HCEC 1CT (cell line): ENCODE results near the gene MS4A4A.
"Not testable (repeated sequence)": the region's sequence is repeated elsewhere in the genome, so short reads cannot be mapped to it uniquely, and the experiment has no call there.

ENCODE experiments used
- DNase-seq: peaks from one replicate; pipeline ENCODE4 v3.0.0-alpha.2; 2017

The MS4A4A gene

GRCh38 chr11:60280412-60280811 lies at the start of gene MS4A4A:
Gene MS4A4A (plus strand): TSS chr11:60280666. CDS start chr11:60280676, 10 bp downstream.
- no peak for DNase-seq

GRCh38 chr11:60230681-60231080 lies 49.8 kb upstream of the MS4A4A start:
- no peak for DNase-seq

DNA sequence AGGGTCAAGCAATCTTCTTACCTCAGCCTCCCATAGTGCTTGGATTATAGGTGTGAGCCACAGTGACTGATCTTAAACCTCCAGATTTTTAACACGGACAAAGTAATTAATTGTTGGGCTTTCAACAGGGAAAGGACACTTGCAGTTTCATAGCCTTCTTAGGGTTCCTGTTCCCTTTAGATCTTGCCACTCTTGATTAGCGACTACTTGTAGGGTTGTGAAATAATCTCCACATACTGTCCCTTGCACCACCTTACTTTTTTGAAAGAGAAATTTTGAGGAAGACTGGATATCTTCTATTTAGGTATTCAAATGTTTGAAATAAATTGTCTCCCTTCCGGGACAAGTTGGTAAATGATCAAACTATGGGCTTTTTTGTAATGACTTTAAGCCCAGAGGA lies 45.1 kb upstream of the MS4A4A start:
- DNase-seq = no peak

GRCh38 chr11:60240662-60241061 lies 39.8 kb upstream of the MS4A4A start:
- no peak for DNase-seq

GRCh38 chr11:60241786-60242185 lies 38.7 kb upstream of the MS4A4A start:
- DNase-seq = no peak

DNA sequence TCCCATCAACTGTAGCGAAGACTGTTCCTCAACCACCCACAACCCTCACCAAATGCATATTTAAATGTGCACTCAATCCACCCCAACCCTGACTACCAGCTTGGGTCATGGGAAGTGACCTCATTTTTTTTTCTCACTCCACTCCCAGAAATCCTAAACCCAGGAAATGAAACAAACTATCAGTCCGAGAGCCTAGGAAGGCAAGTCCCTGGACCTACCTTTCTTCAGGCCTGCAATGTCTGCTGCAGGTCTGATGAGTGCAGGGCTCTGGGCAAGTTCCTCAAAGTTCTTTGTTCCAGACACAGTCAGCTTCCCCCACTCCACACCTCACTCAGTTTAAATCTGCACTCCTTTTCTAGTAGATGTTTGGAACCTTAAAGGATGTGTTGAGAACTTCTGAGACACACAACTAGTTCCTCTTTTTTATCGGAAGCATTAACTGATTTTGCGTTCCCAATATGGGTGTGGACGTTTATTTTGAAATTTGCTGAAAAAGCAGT lies 37.7 kb upstream of the MS4A4A start, which contains the start of gene MS4A4E:
Gene MS4A4E (minus strand): TSS at position 398 of the 500 bp plus-strand sequence. CDS start 13,082 bp downstream, outside the sequence.
- no peak for DNase-seq

- DNase-seq = no peak
Observed at GRCh38 chr11:60251485-60252212, 28.8 kb upstream of the MS4A4A start.

- DNase-seq = no peak
Observed at GRCh38 chr11:60252213-60253108, 28.0 kb upstream of the MS4A4A start.

DNA sequence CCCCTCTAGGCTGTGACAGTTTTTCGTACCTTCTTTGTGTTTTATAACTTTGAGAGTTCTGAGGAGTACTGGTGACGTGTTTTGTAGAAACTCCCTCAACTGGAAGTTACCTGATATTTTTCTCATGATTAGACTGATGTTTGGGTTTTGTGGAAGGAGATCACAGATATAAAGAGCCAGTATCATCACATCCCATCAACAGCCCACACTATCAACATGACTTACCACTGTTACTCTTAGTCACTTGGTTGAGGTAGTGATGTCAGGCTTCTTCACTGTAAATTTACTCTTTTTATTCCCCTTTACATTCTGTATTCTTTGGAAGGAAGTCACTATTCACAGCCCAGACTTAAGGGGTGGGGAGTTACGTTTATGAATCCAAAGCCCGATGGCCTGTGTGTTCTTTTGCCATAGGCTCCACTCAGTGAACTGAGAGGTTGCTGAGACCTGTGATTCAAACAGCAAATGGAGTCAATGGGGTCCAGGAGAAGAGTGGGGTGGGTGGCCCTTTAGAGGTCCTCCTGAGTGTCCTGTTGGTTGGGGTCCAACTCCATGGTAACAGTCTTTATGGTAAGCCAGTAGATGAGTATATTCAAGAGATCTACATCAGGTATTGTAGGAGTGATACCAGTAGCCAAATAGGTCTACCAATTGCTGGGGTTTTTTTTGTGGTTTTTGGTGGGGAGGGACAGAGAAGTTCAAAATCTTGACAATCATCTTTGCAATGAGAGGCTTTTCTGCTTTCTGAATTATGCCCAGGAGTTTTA lies 22.3 kb upstream of the MS4A4A start:
- DNase-seq = no peak

GRCh38 chr11:60261014-60261413 lies 19.5 kb upstream of the MS4A4A start:
- no peak for DNase-seq

- no peak for DNase-seq
Observed at GRCh38 chr11:60263402-60263801, 17.1 kb upstream of the MS4A4A start.

GRCh38 chr11:60264644-60265043 lies 15.8 kb upstream of the MS4A4A start:
- DNase-seq = no peak

- DNase-seq = no peak
Observed at GRCh38 chr11:60265373-60266214, 14.9 kb upstream of the MS4A4A start.

GRCh38 chr11:60274416-60274815 lies 6.0 kb upstream of the MS4A4A start:
- no peak for DNase-seq

DNA sequence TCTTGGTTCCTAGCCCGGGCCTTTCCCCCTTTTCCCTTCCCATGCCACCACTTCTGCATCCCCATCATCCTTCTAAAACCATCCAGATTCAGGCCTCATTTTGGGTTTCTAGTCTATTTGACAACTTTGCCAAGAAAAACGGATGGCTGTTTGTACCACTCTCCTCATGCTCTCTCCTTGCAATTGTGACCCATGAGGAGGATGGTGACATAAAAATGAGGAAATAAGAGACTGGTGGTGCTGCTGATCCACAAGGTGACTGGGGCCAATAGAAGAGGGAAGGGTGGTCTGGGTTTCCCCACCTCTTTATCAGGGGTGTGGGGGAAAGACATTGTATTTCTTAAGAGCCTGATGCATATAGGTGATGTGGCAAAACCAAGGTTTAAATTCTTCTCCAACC lies 1.0 kb downstream of the MS4A4A start:
- DNase-seq = no peak

DNA sequence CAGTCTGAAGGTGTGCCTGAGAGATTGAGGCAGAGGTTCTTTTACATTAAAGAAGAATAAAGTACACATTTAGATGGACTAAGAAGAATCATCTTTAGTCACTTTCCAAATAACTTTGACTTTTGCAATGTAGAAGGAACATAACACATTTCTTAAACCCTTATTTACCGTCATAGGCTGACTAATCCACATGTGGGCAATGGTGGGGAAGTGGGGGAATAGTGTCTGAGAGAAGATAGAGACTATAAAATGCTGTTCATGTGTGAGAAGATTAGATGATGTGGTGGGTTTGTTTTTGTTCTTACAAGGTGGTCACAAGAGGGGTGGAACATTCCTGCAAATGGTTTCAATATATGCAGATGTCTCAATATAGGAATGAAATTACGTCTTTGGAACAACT lies 1.8 kb downstream of the MS4A4A start:
- no peak for DNase-seq

DNA sequence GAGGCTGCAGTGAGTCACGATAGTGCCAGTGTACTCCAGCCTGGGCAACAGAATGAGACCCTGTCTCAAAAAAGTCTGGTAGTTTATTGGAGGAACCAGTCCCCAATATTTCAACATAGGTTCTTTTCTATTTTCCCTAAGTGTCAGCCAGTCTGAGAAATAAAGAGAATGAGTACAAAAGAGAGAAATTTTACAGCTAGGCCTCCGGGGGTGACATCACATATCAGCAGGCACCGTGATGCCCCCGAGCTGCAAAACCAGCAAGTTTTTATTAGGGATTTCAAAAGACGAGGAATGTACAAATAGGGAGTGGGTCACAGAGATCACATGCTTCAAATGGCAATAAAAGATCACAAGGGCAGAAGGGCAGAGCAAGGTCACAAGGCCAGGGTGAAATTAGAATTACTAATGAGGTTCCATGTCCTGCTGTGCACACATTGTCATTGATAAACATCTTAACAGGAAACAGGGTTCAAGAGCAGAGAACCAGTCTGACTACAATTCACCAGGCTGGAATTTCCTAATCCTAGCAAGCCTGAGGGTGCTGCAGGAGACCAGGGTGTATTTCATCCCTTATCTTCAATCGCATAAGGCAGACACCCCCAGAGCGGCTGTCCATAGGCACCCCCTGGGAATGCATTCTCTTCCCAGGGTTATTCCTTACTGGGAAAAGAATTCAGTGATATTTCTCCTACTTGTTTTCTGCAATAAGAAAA lies 5.1 kb downstream of the MS4A4A start:
- not testable (repeated sequence) for DNase-seq

DNA sequence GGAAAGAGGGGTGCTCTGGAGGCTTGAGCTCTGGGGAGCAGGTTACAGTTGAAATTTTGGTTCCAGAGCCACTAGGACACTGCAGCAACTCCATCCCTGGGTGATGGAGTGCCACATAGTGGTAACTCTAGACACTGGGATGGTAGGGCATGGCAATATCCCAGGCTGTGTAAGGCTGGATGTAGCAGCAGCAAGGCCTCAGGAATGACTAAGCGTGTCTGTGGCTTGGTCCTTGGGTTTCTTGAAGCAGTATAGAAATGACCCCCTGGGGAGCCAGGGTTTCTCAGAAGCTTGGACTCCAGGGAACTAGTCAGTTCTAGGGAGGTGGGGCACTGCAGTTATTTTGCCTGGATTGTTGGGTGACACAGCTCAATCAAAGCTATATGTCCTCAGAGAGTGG lies 8.1 kb downstream of the MS4A4A start:
- DNase-seq = no peak

- DNase-seq = no peak
Observed at GRCh38 chr11:60292145-60292544, 11.7 kb downstream of the MS4A4A start.

GRCh38 chr11:60301178-60301577 lies 20.7 kb downstream of the MS4A4A start:
- no peak for DNase-seq

- not testable (repeated sequence) for DNase-seq
Observed at GRCh38 chr11:60301884-60302283, 21.4 kb downstream of the MS4A4A start.
